Transverse colon (tissue), 4 donors: ENCODE data around the gene P2RY12. TPM values are rescaled to one million over a fixed set of nuclear protein-coding genes. Genes with fewer than 3 reads are reported as not detected.

Experiments
- DNase-seq: peaks from one replicate; pipeline ENCODE4 v3.0.0-alpha.2; 2019
- H3K27ac ChIP-seq, 4 donors: fragments of 200-600 bp; sonication (generic); 2 replicates each; pipeline ENCODE4 v1.5.1; 2016 to 2018; ENCODE audit warnings: inconsistent platforms in 4 of 4
- H3K27me3 ChIP-seq: fragments of 200-600 bp; sonication (generic); 2 replicates; pipeline ENCODE4 v1.5.1; 2017; ENCODE audit warnings: inconsistent platforms
- H3K36me3 ChIP-seq, 4 donors: fragments of 200-600 bp; sonication (generic); 2 replicates each; pipeline ENCODE4 v1.5.1; 2017 to 2019; ENCODE audit warnings: inconsistent platforms in 4 of 4
- H3K4me1 ChIP-seq, 4 donors: fragments of 200-600 bp; sonication (generic); 2 replicates each; pipeline ENCODE4 v1.5.1; 2017 to 2020; ENCODE audit warnings: inconsistent platforms in 4 of 4
- H3K4me3 ChIP-seq, 4 donors: fragments of 200-600 bp; sonication (generic); 1 replicate in 1 of 4; 2 replicates in 3 of 4; pipeline versions ENCODE4 v1.5.1 to v1.6.1; 2017 to 2019; ENCODE audit warnings: inconsistent platforms in 4 of 4
- H3K9me3 ChIP-seq, 2 donors: fragments of 200-600 bp; sonication (generic); 2 replicates each; pipeline ENCODE4 v1.5.1; 2017 to 2019; ENCODE audit warnings: inconsistent platforms in 2 of 2
- CTCF ChIP-seq, 5 experiments: fragments of 200-600 bp in 3 of 5; fragments of 450-650 bp in 2 of 5; sonication (generic) in 3 of 5; IDR thresholded peaks; 1 replicate in 2 of 5; 2 replicates in 3 of 5; pipeline ENCODE4 v1.5.1; 2016 to 2017; ENCODE audit warnings: antibody characterized with exemption in 5 of 5, inconsistent platforms in 3 of 5, mild to moderate bottlenecking in 2 of 5, moderate library complexity in 1 of 5
- EP300 ChIP-seq: sonication (generic); formaldehyde crosslinking; IDR thresholded peaks from one replicate; pipeline ENCODE4 v1.6.1; 2017; ENCODE audit warnings: antibody characterized with exemption, low read depth
- POLR2A ChIP-seq: fragments of 450-650 bp; IDR thresholded peaks from one replicate; pipeline ENCODE4 v1.6.1; 2016; ENCODE audit warnings: antibody characterized with exemption, mild to moderate bottlenecking, moderate library complexity
- POLR2AphosphoS5 ChIP-seq, 3 donors: sonication (generic); formaldehyde crosslinking; IDR thresholded peaks; one replicate each; pipeline ENCODE4 v1.6.1; 2016; ENCODE audit warnings: antibody characterized with exemption in 3 of 3
- WGBS, 2 donors: methylation state at CpG; one replicate each; pipeline ENCODE4 v1.1.5; 2018; ENCODE audit warnings: low coverage in 1 of 2; 5-methylcytosine and 5-hydroxymethylcytosine counted together
- in situ Hi-C, 4 donors: fragments of 200-750 bp; cut with MboI; loops; one replicate each; pipeline versions ENCODE4 v1.15.0 to v1.15.1; 2017; ENCODE audit warnings: low sequenced_read_pairs in 3 of 4, low pct_ligation_motif_present in 1 of 4, low pct_unique_long_range_greater_than_20kb in 1 of 4
- intact Hi-C: fragments of 100-400 bp; cut with DNase I; formaldehyde crosslinking; loops from one replicate; pipeline ENCODE4 v1.15.1; 2023; ENCODE audit warnings: low total_unique reads
- total RNA-seq, 4 donors: library from RNA; depleted of rRNA; stranded (reverse); fragments of >200 nt; gene quantifications; one replicate each; pipeline ENCODE4 v1.1.0, GENCODE V29; 2016

The P2RY12 gene
- total RNA-seq, 4 donors from 2014 or later, result 1.1 to 1.4 TPM; not detected in 2

GRCh38 chr3:151347432-151347831 is 37.1 kb downstream of the P2RY12 start:
- no peak overlapping the region for H3K27ac ChIP-seq
- TF ChIP-seq CTCF (IDR thresholded peaks at IDR 0.05) (no peak), EP300 (no peak), POLR2A (no peak), POLR2AphosphoS5 (IDR thresholded peaks at IDR 0.05) (no peak)
- peaks cover 0 to 8% (median 0%) of the 10 kb centered on the region in 4 donors for H3K4me1 ChIP-seq
- no peaks in the 10 kb centered on the region for H3K36me3 ChIP-seq
- H3K27me3 ChIP-seq, result no peaks in the 10 kb centered on the region
- peak; percentile 23 for DNase-seq
- H3K4me3 ChIP-seq, result no peak overlapping the region
- intact Hi-C loops (no loop called here), in situ Hi-C loops (no loop called here)
- no peaks in the 10 kb centered on the region for H3K9me3 ChIP-seq
- WGBS, 2 donors, result 74 to 81% methylated on average over 6 of the region's 6 CpGs

GRCh38 chr3:151346292-151346691 is 38.3 kb downstream of the P2RY12 start:
- no peaks in the 10 kb centered on the region for H3K36me3 ChIP-seq
- intact Hi-C loops (no loop called here), in situ Hi-C loops (no loop called here)
- TF ChIP-seq CTCF (IDR thresholded peaks at IDR 0.05), result no peak
- TF ChIP-seq POLR2AphosphoS5 (IDR thresholded peaks at IDR 0.05), result no peak
- TF ChIP-seq POLR2A, result no peak
- TF ChIP-seq EP300, result no peak
- WGBS, 2 donors, result 67 to 78% methylated on average over 3 of the region's 3 CpGs
- no peak for DNase-seq
- H3K27ac ChIP-seq, result peak overlapping the region in 3 of 4 donors; percentile 36 to 65 (median 63)
- H3K4me1 ChIP-seq, result peaks cover 0 to 8% (median 0%) of the 10 kb centered on the region in 4 donors
- H3K9me3 ChIP-seq, result no peaks in the 10 kb centered on the region
- no peaks in the 10 kb centered on the region for H3K27me3 ChIP-seq
- H3K4me3 ChIP-seq, result no peak overlapping the region

GRCh38 chr3:151345859-151346258 is 38.7 kb downstream of the P2RY12 start:
- Histone ChIP-seq H3K4me1 (peaks cover 0 to 8% (median 0%) of the 10 kb centered on the region in 4 donors), H3K27me3 (no peaks in the 10 kb centered on the region), H3K27ac (peak overlapping the region; percentile 34 to 65 (median 50)), H3K4me3 (no peak overlapping the region), H3K9me3 (no peaks in the 10 kb centered on the region), H3K36me3 (no peaks in the 10 kb centered on the region)
- TF ChIP-seq EP300 (no peak), POLR2A (no peak), POLR2AphosphoS5 (IDR thresholded peaks at IDR 0.05) (no peak), CTCF (IDR thresholded peaks at IDR 0.05) (no peak)
- whole genome bisulfite sequencing, 2 donors, result 20 to 39% methylated on average over 2 of the region's 2 CpGs
- intact Hi-C loops (no loop called here), in situ Hi-C loops (no loop called here)
- peak; percentile 9 for DNase-seq

- no peaks in the 10 kb centered on the region for H3K27me3 ChIP-seq
- no peak overlapping the region for H3K27ac ChIP-seq
- peaks cover 0 to 6% (median 0%) of the 10 kb centered on the region in 4 donors for H3K4me1 ChIP-seq
- no peak for TF ChIP-seq POLR2AphosphoS5 (IDR thresholded peaks at IDR 0.05)
- TF ChIP-seq CTCF (IDR thresholded peaks at IDR 0.05), result no peak
- no peak for TF ChIP-seq EP300
- TF ChIP-seq POLR2A, result no peak
- H3K9me3 ChIP-seq, result no peaks in the 10 kb centered on the region
- in situ Hi-C loops (no loop called here), intact Hi-C loops (no loop called here)
- no peak for DNase-seq
- H3K4me3 ChIP-seq, result no peak overlapping the region
- WGBS, 2 donors, result 88 to 91% methylated on average over 1 to 2 of the region's 2 CpGs
- H3K36me3 ChIP-seq, result no peaks in the 10 kb centered on the region
These were observed 52.9 kb downstream of the P2RY12 start for GRCh38 chr3:151331696-151332095.
